A204.1 (cell line): Measurements from ENCODE around the gene LGALS8.
"Not testable (repeated sequence)": the region's sequence is repeated elsewhere in the genome, so short reads cannot be mapped to it uniquely, and the experiment has no call there.

Experiments
- FAIRE-seq: peaks from 2 replicates; lab custom pipeline; 2012; peaks lifted over from hg19 to GRCh38; lab: Jason Lieb, UNC

The LGALS8 gene

GRCh38 chr1:236540813-236541465 lies 17.2 kb downstream of the LGALS8 start:
- FAIRE-seq, result no peak

- no peak for FAIRE-seq
Observed at GRCh38 chr1:236541710-236542109, 17.9 kb downstream of the LGALS8 start.

- no peak for FAIRE-seq
Observed at GRCh38 chr1:236543065-236543669, 19.4 kb downstream of the LGALS8 start.

GRCh38 chr1:236545621-236546169 lies 21.9 kb downstream of the LGALS8 start:
- no peak for FAIRE-seq

GRCh38 chr1:236548452-236548851 lies 24.7 kb downstream of the LGALS8 start:
- FAIRE-seq, result no peak

GRCh38 chr1:236550961-236551851 lies 27.4 kb downstream of the LGALS8 start:
- no peak for FAIRE-seq

GRCh38 chr1:236552096-236552495 lies 28.3 kb downstream of the LGALS8 start:
- FAIRE-seq, result no peak

GRCh38 chr1:236552901-236553300 lies 29.1 kb downstream of the LGALS8 start:
- no peak for FAIRE-seq

GRCh38 chr1:236553370-236553769 lies 29.6 kb downstream of the LGALS8 start:
- FAIRE-seq, result no peak

GRCh38 chr1:236556606-236557005 lies 32.8 kb downstream of the LGALS8 start:
- FAIRE-seq, result no peak

- no peak for FAIRE-seq
Observed at GRCh38 chr1:236558081-236558480, 34.3 kb downstream of the LGALS8 start.

GRCh38 chr1:236558846-236559245 lies 35.1 kb downstream of the LGALS8 start:
- FAIRE-seq, result no peak

GRCh38 chr1:236560213-236560771 lies 36.5 kb downstream of the LGALS8 start:
- FAIRE-seq, result no peak

- no peak for FAIRE-seq
Observed at GRCh38 chr1:236561976-236562375, 38.2 kb downstream of the LGALS8 start.

- FAIRE-seq, result no peak
Observed at GRCh38 chr1:236565530-236565929, 41.7 kb downstream of the LGALS8 start.

- FAIRE-seq, result no peak
Observed at GRCh38 chr1:236568285-236568894, 44.6 kb downstream of the LGALS8 start.

GRCh38 chr1:236575523-236575922 lies 51.7 kb downstream of the LGALS8 start:
- no peak for FAIRE-seq

GRCh38 chr1:236576004-236576403 lies 52.2 kb downstream of the LGALS8 start:
- no peak for FAIRE-seq

- FAIRE-seq, result not testable (repeated sequence)
Observed at GRCh38 chr1:236577041-236577440, 53.3 kb downstream of the LGALS8 start.

- no peak for FAIRE-seq
Observed at GRCh38 chr1:236578661-236579060, 54.9 kb downstream of the LGALS8 start.

- FAIRE-seq, result not testable (repeated sequence)
Observed at GRCh38 chr1:236580404-236580803, 56.6 kb downstream of the LGALS8 start.

- FAIRE-seq, result no peak
Observed at GRCh38 chr1:236581528-236581927, 57.7 kb downstream of the LGALS8 start.
